ENCODE data around the gene STK32B.

- TF ChIP-seq CTCF (IDR thresholded peaks at IDR 0.05) = no peak
- TF ChIP-seq POLR2A (IDR thresholded peaks at IDR 0.05) = no peak
Observed at GRCh38 chr4:5398056-5398455, 346.8 kb downstream of the STK32B start.
